Panc1 (cell line): ENCODE measurements around the gene ACSL1.

ENCODE experiments used
- POLR2AphosphoS5 ChIP-seq: IDR thresholded peaks from 2 replicates; pipeline ENCODE4 v1.6.1; 2012; ENCODE audit warnings: mild to moderate bottlenecking, low read depth, low read length, moderate library complexity
- SIN3A ChIP-seq: IDR thresholded peaks from 2 replicates; pipeline ENCODE4 v1.6.1; 2012; ENCODE audit warnings: low read depth, mild to moderate bottlenecking, low read length, moderate library complexity, borderline replicate concordance; ENCODE audit not compliant: insufficient read depth
- TCF7L2 ChIP-seq: IDR thresholded peaks from 2 replicates; pipeline ENCODE4 v1.6.1; 2011; ENCODE audit warnings: mild to moderate bottlenecking, low read depth, low read length, inconsistent platforms
- TF ChIP-seq, protein P1 (sequence below): fragments of 450-650 bp; IDR thresholded peaks from 2 replicates; pipeline ENCODE4 v1.5.1; 2017; ENCODE audit warnings: mild to moderate bottlenecking
- TF ChIP-seq, protein P2 (sequence below), 2 experiments: IDR thresholded peaks; 2 replicates each; pipeline ENCODE4 v1.6.1; 2011 to 2012; ENCODE audit warnings: low read depth in 2 of 2, control low read depth in 1 of 2, low read length in 1 of 2, mild to moderate bottlenecking in 1 of 2, moderate library complexity in 1 of 2; ENCODE audit not compliant: insufficient read depth in 1 of 2

DNA sequence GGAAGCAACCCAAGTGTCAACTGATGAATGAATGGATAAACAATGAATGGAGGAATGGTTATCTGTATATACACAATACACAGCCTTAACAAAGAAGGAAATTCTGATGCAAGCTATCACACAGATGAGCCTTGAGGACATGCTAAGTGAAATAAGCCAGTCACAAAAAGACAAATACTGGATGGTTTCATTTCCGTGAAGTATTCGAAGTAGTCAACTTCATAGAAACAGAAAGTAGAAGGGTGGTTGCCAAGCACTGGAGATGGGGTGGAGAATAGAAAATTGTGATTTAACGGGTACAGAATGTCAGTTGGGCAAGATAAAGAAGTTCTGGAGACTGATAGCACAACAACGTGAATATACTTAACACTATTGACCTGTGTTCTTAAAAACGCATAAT is 120.1 kb downstream of the ACSL1 start:
- TF ChIP-seq, protein P1, sequence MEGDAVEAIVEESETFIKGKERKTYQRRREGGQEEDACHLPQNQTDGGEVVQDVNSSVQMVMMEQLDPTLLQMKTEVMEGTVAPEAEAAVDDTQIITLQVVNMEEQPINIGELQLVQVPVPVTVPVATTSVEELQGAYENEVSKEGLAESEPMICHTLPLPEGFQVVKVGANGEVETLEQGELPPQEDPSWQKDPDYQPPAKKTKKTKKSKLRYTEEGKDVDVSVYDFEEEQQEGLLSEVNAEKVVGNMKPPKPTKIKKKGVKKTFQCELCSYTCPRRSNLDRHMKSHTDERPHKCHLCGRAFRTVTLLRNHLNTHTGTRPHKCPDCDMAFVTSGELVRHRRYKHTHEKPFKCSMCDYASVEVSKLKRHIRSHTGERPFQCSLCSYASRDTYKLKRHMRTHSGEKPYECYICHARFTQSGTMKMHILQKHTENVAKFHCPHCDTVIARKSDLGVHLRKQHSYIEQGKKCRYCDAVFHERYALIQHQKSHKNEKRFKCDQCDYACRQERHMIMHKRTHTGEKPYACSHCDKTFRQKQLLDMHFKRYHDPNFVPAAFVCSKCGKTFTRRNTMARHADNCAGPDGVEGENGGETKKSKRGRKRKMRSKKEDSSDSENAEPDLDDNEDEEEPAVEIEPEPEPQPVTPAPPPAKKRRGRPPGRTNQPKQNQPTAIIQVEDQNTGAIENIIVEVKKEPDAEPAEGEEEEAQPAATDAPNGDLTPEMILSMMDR = no peak
- TF ChIP-seq, protein P2, sequence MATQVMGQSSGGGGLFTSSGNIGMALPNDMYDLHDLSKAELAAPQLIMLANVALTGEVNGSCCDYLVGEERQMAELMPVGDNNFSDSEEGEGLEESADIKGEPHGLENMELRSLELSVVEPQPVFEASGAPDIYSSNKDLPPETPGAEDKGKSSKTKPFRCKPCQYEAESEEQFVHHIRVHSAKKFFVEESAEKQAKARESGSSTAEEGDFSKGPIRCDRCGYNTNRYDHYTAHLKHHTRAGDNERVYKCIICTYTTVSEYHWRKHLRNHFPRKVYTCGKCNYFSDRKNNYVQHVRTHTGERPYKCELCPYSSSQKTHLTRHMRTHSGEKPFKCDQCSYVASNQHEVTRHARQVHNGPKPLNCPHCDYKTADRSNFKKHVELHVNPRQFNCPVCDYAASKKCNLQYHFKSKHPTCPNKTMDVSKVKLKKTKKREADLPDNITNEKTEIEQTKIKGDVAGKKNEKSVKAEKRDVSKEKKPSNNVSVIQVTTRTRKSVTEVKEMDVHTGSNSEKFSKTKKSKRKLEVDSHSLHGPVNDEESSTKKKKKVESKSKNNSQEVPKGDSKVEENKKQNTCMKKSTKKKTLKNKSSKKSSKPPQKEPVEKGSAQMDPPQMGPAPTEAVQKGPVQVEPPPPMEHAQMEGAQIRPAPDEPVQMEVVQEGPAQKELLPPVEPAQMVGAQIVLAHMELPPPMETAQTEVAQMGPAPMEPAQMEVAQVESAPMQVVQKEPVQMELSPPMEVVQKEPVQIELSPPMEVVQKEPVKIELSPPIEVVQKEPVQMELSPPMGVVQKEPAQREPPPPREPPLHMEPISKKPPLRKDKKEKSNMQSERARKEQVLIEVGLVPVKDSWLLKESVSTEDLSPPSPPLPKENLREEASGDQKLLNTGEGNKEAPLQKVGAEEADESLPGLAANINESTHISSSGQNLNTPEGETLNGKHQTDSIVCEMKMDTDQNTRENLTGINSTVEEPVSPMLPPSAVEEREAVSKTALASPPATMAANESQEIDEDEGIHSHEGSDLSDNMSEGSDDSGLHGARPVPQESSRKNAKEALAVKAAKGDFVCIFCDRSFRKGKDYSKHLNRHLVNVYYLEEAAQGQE (IDR thresholded peaks at IDR 0.05; ENCODE audit: insufficient read depth in 1 of 2, low read depth in 2 of 2, low read length in 1 of 2) = no peak
- TF ChIP-seq POLR2AphosphoS5 = no peak
- TF ChIP-seq SIN3A = no peak
- no peak for TF ChIP-seq TCF7L2
